ENCODE measurements around the gene MAPK11. TPM values are rescaled to one million over a fixed set of nuclear protein-coding genes. Genes with fewer than 3 reads are reported as not detected.

The MAPK11 gene
- total RNA-seq, 6 experiments from 2014 or later, result 1.7 to 6.4 (median 2.5) TPM

- ATAC-seq (no peak), DNase-seq (no peak)
- no peak overlapping the region for H3K4me3 ChIP-seq
- no peak overlapping the region for H3K27ac ChIP-seq
- no peak for TF ChIP-seq POLR2A (IDR thresholded peaks at IDR 0.05)
- TF ChIP-seq CTCF (IDR thresholded peaks at IDR 0.05), result no peak
- no peaks in the 10 kb centered on the region for H3K27me3 ChIP-seq
- peaks cover 6 to 54% (median 23%) of the 10 kb centered on the region in 4 donors for H3K4me1 ChIP-seq
- no CpG with 5 or more reads among the region's 26 CpGs for WGBS (ENCODE audit: insufficient coverage, low coverage, low lambda C conversion rate, missing lambda C conversion rate)
- peaks cover 0 to 20% (median 7%) of the 10 kb centered on the region in 4 donors for H3K36me3 ChIP-seq
- no peaks in the 10 kb centered on the region for H3K9me3 ChIP-seq
- intact Hi-C loops (cut with DNase I), result loop anchor here in 1 of 2 donors (10.0 kb wide), 1 partner anchor 53 kb away; the partner anchor contains the start of gene DENND6B
These were observed 2.0 kb upstream of the MAPK11 start for GRCh38 chr22:50272044-50272802.

- Histone ChIP-seq H3K27ac (no peak overlapping the region), H3K36me3 (peaks cover 0 to 15% (median 6%) of the 10 kb centered on the region in 4 donors), H3K27me3 (no peaks in the 10 kb centered on the region), H3K9me3 (no peaks in the 10 kb centered on the region), H3K4me1 (peaks cover 6 to 57% (median 24%) of the 10 kb centered on the region in 4 donors), H3K4me3 (peak overlapping the region in 1 of 3 donors; percentile 20)
- peak in 2 of 3 donors; percentile 75 to 77 for DNase-seq
- intact Hi-C loops (cut with DNase I), result loop anchor here in 1 of 2 donors (10.0 kb wide), 1 partner anchor 53 kb away; the partner anchor contains the start of gene DENND6B
- WGBS (ENCODE audit: insufficient coverage, low coverage, low lambda C conversion rate, missing lambda C conversion rate), result 0% methylated on average over 3 of the region's 45 CpGs
- TF ChIP-seq POLR2A (IDR thresholded peaks at IDR 0.05), result no peak
- TF ChIP-seq CTCF (IDR thresholded peaks at IDR 0.05), result peak in 1 of 4 donors; percentile 28
- peak; percentile 33 to 52 (median 49) for ATAC-seq
These were observed 1.4 kb upstream of the MAPK11 start for GRCh38 chr22:50271519-50271970.

GRCh38 chr22:50270666-50271394 is 650 bp upstream of the MAPK11 start:
- peak overlapping the region; percentile 32 to 42 (median 35) for H3K4me3 ChIP-seq
- H3K27me3 ChIP-seq, result no peaks in the 10 kb centered on the region
- peaks cover 0 to 10% (median 4%) of the 10 kb centered on the region in 4 donors for H3K36me3 ChIP-seq
- intact Hi-C loops (cut with DNase I), result loop anchor here in 1 of 2 donors (10.0 kb wide), 1 partner anchor 54 kb away; the partner anchor contains the start of gene DENND6B
- no peaks in the 10 kb centered on the region for H3K9me3 ChIP-seq
- TF ChIP-seq CTCF (IDR thresholded peaks at IDR 0.05), result no peak
- no peak for TF ChIP-seq POLR2A (IDR thresholded peaks at IDR 0.05)
- ATAC-seq (peak; percentile 45 to 59 (median 52)), DNase-seq (peak; percentile 77 to 79 (median 79))
- WGBS (ENCODE audit: insufficient coverage, low coverage, low lambda C conversion rate, missing lambda C conversion rate), result 3% methylated on average over 12 of the region's 53 CpGs
- peaks cover 6 to 55% (median 24%) of the 10 kb centered on the region in 4 donors for H3K4me1 ChIP-seq
- H3K27ac ChIP-seq, result peak overlapping the region in 1 of 3 donors; percentile 7

GRCh38 chr22:50269573-50269969 is 609 bp downstream of the MAPK11 start:
- Histone ChIP-seq H3K27me3 (no peaks in the 10 kb centered on the region), H3K9me3 (no peaks in the 10 kb centered on the region), H3K4me3 (peak overlapping the region; percentile 35 to 42 (median 40)), H3K36me3 (no peaks in the 10 kb centered on the region), H3K4me1 (peaks cover 6 to 49% (median 24%) of the 10 kb centered on the region in 4 donors), H3K27ac (no peak overlapping the region)
- intact Hi-C loops (cut with DNase I), result loop anchor here in 1 of 2 donors (5.0 kb wide), 1 partner anchor 73 kb away; the partner anchor contains the start of gene PPP6R2
- ATAC-seq (no peak), DNase-seq (no peak)
- WGBS (ENCODE audit: insufficient coverage, low coverage, low lambda C conversion rate, missing lambda C conversion rate), result 50% methylated on average over 1 of the region's 18 CpGs
- TF ChIP-seq CTCF (IDR thresholded peaks at IDR 0.05) (no peak), POLR2A (IDR thresholded peaks at IDR 0.05) (no peak)

All from right lobe of liver (tissue), 6 donors.